IPS-18a (cell line): ENCODE measurements around the gene SALL2.
"Not testable (repeated sequence)": the region's sequence is repeated elsewhere in the genome, so short reads cannot be mapped to it uniquely, and the experiment has no call there.

Experiments used
- H3K27ac ChIP-seq: one replicate; pipeline ENCODE4 v1.5.1; 2013; ENCODE audit warnings: low read length
- H3K27me3 ChIP-seq: one replicate; pipeline ENCODE4 v1.6.1; 2013; ENCODE audit warnings: mild to moderate bottlenecking, low read length; ENCODE audit not compliant: control insufficient read depth, insufficient read depth
- H3K36me3 ChIP-seq: one replicate; pipeline ENCODE4 v1.6.1; 2013; ENCODE audit warnings: low read depth, low read length; ENCODE audit not compliant: control insufficient read depth
- H3K4me1 ChIP-seq: one replicate; pipeline ENCODE4 v1.6.1; 2013; ENCODE audit warnings: low read depth, low read length; ENCODE audit not compliant: control insufficient read depth
- H3K4me3 ChIP-seq: one replicate; pipeline ENCODE4 v1.5.1; 2013; ENCODE audit warnings: low read length
- H3K9ac ChIP-seq: one replicate; pipeline ENCODE4 v1.6.1; 2013; ENCODE audit warnings: mild to moderate bottlenecking, low read length, moderate library complexity
- H3K9me3 ChIP-seq: one replicate; pipeline ENCODE4 v1.6.1; 2013; ENCODE audit warnings: low read depth, low read length; ENCODE audit not compliant: control insufficient read depth

Gene SALL2

DNA sequence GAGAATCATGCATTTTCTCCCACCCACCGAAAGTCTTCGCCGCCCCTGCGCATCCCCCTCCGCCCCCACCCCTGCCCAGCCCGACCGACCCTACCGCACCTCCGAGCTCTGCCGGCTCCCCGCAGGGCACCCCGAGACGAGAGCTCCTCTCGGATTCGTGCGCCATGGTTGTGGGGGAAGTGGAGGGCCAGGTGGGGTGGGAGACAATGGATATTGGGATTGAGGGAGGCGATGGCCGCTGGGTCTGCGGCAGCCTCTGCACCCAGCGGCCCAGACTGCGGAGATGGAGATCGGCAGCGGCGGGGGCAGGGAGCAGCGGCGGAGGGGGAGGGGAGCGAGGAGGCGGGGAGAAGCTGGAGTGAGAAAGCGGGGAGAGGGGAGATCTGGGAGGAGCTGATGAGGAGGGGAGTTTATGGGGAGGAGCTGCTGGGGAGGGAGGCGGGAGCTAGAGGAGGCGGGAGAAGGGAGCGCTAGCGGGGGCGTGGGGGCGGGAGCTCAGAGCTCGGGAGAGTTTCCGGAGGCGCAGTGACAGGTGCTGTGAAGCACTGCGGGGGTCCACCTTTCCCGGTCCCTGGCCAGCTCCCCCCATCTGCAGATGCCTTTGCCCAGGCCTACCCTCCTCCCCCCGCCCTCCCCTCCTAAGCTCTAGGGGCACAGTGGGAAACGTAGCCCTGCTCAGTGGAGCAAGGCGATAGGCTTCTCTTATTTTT is at the start of gene SALL2:
Gene SALL2 (minus strand): TSS at position 385 of the 710 bp plus-strand sequence. CDS start 219 bp downstream, at position 166.
- H3K36me3 ChIP-seq, result peaks cover 43% of the 10 kb centered on the region
- H3K27ac ChIP-seq, result peak within 1 kb of the TSS; percentile 95
- H3K9ac ChIP-seq, result peak within 1 kb of the TSS; percentile 74
- no peaks in the 10 kb centered on the region for H3K9me3 ChIP-seq
- no peaks in the 10 kb centered on the region for H3K27me3 ChIP-seq
- H3K4me1 ChIP-seq, result peaks cover 68% of the 10 kb centered on the region
- H3K4me3 ChIP-seq, result peak within 1 kb of the TSS; percentile 77

DNA sequence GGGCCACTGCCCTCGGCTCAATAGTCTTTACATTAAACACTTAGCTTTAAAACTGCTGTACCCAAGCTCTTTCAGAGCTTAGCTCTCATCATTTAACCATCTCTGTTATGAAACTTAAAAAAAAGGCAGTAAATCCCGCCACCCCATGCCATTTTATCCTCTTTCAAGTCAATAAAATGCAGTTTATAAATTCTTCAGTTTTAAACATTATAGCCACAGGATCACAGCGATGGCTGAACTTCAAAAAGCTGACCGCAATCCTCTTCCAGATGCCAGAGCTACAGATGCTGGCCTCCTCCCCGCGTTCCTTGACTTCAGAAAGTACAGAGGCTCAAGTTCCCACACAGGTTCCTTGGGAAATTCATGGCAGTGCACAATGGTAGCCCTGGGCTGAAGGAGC is 49.5 kb upstream of the SALL2 start:
- Histone ChIP-seq H3K36me3 (no peaks in the 10 kb centered on the region), H3K27me3 (no peaks in the 10 kb centered on the region), H3K9me3 (no peaks in the 10 kb centered on the region), H3K4me3 (no peak overlapping the region), H3K9ac (no peak overlapping the region), H3K27ac (no peak overlapping the region), H3K4me1 (no peaks in the 10 kb centered on the region)

DNA sequence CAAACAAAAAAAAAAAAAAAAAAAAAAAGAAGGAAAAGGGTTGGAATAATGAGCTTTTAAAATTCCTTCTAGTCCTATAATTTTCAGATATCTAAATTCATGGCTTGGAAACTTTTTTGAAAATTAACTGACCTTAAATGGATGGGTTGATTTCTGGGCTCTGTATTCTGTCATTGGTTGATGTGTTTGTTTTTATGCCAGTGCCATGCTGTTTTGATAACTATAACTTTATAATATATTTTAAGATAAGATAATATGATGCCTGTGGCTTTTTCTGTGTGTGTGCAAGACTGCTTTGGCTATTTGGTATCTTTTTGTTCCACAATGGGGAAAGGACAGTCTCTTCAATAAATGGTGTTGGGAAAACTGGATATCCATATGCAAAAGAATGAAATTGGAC is 46.5 kb upstream of the SALL2 start:
- Histone ChIP-seq H3K27me3 (no peaks in the 10 kb centered on the region), H3K27ac (no peak overlapping the region), H3K4me1 (no peaks in the 10 kb centered on the region), H3K9ac (no peak overlapping the region), H3K9me3 (no peaks in the 10 kb centered on the region), H3K36me3 (no peaks in the 10 kb centered on the region), H3K4me3 (no peak overlapping the region)

DNA sequence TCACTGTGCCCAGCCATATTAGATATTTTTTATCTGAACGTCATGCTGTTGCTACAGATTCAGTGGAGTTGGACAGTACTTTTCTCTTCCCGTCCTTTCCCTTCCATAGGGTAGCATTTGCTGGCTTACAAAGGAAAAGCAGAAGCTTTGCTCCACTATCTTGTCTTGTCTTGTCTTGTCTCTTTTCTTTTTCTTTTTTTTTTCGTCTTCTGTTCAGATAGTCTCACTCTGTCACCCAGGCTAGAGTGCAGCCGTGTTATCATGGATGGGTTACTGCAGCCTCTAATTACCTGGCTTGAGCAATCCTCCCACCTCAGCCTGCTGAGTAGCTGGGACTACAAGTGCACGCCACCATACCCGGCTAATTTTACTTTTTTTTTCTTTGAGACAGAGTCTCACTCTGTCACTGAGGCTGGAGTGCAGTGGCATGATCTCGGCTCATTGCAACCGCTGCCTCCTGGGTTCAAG is 32.6 kb upstream of the SALL2 start:
- H3K27ac ChIP-seq, result no peak overlapping the region
- no peak overlapping the region for H3K4me3 ChIP-seq
- H3K36me3 ChIP-seq, result no peaks in the 10 kb centered on the region
- H3K27me3 ChIP-seq, result no peaks in the 10 kb centered on the region
- no peak overlapping the region for H3K9ac ChIP-seq
- H3K4me1 ChIP-seq, result peaks cover 16% of the 10 kb centered on the region
- no peaks in the 10 kb centered on the region for H3K9me3 ChIP-seq

DNA sequence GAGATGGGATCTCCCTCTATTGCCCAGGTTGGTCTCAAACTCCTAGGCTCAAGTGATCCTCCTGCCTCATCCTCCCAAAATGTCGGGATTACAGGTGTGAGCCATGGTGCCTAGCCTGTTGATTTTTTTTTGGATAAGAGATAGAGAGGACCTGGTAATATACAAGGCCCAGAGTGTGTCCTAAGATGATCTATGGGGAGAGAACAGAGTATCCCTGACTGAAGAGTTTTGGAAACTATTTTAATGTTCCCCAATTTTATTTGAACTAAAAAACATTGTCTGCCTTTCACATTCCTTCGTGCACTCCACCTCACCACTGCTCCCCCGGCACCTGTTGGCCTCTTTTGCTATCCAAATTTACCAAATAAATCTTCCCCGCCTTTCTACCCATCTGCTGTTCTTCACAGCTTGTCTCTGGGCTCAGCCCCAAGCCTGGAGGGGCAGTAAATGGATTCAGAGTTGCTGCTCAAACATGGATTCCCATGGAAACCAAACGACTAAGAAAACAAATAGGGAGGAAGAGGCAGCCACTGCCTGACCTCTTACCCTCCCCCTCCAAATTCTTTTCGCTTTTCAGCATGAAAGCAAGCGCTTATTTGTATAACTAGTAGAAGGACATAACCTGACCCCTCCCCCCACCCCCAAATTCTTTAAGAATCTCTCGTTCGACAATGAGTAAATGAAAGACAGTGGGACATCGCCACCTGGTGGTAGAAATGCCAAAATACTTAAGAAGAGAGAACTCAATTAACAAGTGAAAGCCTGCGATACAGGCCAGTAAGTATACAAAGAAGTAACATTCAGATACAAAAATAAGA is 31.1 kb upstream of the SALL2 start:
- H3K27ac ChIP-seq, result peak overlapping the region; percentile 94
- peak overlapping the region; percentile 39 for H3K4me3 ChIP-seq
- H3K36me3 ChIP-seq, result no peaks in the 10 kb centered on the region
- no peaks in the 10 kb centered on the region for H3K9me3 ChIP-seq
- peaks cover 26% of the 10 kb centered on the region for H3K4me1 ChIP-seq
- no peaks in the 10 kb centered on the region for H3K27me3 ChIP-seq
- peak overlapping the region; percentile 82 for H3K9ac ChIP-seq

DNA sequence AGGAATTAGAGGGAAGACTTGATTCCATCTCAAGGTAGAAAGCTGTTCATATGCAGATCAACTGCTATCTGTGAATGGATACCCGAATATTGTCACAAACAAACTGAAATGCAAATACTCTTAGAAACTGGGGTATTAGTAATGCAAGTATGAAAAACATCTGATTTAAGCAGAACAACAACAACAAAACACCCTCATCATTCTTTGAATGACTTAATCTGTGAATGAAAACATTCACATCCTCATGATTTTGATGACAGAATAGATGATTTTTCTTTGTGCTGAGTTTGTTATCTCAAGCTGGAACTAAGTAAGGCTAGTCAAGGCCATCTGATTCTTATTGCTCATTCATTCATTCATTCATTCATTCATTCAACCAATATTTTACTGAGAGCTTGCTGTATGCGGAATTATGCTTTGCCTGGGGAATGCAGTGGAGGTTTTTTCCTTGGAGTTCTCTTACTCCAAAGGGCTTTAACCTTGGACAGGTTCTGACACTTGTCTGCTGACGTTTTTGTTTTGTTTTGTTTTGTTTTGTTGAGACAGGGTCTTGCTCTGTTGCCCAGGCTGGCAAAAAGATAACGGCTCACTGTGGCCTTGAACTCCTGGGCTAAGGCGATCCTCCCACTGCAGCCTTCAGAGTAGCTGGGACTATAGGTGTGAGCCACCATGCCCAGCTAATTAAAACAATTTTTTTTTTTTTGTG is 30.4 kb upstream of the SALL2 start:
- no peaks in the 10 kb centered on the region for H3K27me3 ChIP-seq
- H3K9me3 ChIP-seq, result no peaks in the 10 kb centered on the region
- H3K36me3 ChIP-seq, result no peaks in the 10 kb centered on the region
- H3K27ac ChIP-seq, result peak overlapping the region; percentile 94
- peak overlapping the region; percentile 82 for H3K9ac ChIP-seq
- H3K4me3 ChIP-seq, result peak overlapping the region; percentile 10
- peaks cover 26% of the 10 kb centered on the region for H3K4me1 ChIP-seq

DNA sequence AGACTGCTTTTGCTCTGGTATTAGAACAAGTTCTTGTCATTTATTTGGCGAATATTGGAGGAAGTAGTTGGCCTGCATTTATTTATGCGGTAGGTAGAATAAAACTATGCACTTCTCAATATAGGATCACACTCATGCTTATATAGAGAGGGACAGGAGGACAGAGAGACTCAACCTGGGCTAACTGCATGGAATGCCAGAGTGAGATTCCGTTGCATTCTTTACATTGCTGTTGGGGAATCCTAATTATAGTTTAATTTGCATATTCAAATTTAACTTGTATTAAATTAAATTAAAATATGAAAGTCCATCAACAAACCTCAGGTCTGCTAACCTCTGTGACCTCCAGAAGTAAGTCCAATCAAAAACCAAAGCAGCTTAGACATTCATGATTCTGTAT is 27.1 kb upstream of the SALL2 start:
- Histone ChIP-seq H3K9me3 (no peaks in the 10 kb centered on the region), H3K9ac (no peak overlapping the region), H3K27ac (peak overlapping the region; percentile 53), H3K4me3 (no peak overlapping the region), H3K4me1 (peaks cover 26% of the 10 kb centered on the region), H3K36me3 (no peaks in the 10 kb centered on the region), H3K27me3 (no peaks in the 10 kb centered on the region)

DNA sequence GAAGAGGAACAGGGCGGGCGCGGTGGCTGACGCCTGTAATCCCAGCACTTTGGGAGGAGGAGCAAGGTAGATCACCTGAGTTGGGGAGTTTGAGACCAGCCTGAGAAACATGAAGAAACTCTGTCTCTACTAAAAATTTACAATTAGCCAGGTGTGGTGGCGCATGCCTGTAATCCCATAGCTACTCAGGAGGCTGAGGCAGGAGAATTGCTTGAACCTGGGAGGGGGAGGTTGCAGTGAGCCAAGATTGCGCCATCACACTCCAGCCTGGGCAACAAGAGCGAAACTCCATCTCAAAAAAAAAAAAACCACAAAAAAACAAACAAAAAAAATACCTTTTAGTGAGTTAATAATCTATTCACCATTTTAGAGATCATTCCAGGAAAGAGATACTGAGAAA is 18.4 kb upstream of the SALL2 start:
- peaks cover 24% of the 10 kb centered on the region for H3K4me1 ChIP-seq
- H3K27me3 ChIP-seq, H3K9ac ChIP-seq, H3K36me3 ChIP-seq, H3K4me3 ChIP-seq, H3K27ac ChIP-seq, H3K9me3 ChIP-seq: not testable (repeated sequence)

DNA sequence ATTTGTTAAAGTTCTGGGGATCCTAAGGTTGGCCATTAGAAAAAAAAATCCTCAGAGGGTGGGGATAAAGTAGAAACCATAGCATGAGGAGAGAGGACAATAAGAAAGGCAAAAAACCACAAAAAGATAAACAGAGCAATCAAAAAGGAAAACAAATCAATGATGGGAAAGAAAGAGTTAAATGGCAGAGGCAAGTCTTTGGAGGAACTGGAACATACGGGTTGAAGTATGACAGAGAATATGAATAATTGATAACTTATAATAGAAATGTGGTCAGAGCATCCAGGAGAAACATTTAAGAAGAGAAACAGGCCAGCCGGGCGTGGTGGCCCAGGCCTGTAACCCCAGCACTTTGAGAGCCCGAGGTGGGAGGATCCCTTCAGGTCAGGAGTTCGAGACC is 17.8 kb upstream of the SALL2 start:
- H3K4me3 ChIP-seq, result peak overlapping the region; percentile 52
- peak overlapping the region; percentile 55 for H3K9ac ChIP-seq
- peaks cover 30% of the 10 kb centered on the region for H3K4me1 ChIP-seq
- no peaks in the 10 kb centered on the region for H3K9me3 ChIP-seq
- no peaks in the 10 kb centered on the region for H3K36me3 ChIP-seq
- no peaks in the 10 kb centered on the region for H3K27me3 ChIP-seq
- peak overlapping the region; percentile 86 for H3K27ac ChIP-seq

DNA sequence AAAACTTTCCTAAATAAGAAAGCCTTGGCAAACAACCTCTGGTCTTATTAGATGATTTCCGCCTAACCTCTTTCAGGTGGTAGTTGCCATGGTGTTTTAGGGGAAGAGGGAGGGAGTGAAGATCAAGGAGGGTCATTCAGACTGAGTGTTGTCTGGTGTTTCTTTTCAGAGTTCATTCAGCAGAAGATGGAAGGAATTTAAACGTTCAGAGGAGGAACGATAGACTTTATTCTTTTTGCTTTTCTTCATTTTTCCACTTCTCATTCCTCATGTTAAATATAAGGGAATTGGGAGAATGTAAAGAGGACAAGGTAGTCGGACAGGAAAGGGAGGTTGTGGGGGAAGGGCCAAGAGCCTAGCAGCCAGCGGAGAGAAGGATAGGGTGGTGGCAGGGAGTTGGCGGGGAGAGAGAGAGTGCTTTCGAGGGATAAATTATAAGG is 17.4 kb upstream of the SALL2 start:
- H3K27ac ChIP-seq, result peak overlapping the region; percentile 86
- peak overlapping the region; percentile 52 for H3K4me3 ChIP-seq
- H3K9me3 ChIP-seq, result no peaks in the 10 kb centered on the region
- no peaks in the 10 kb centered on the region for H3K36me3 ChIP-seq
- H3K4me1 ChIP-seq, result peaks cover 34% of the 10 kb centered on the region
- no peaks in the 10 kb centered on the region for H3K27me3 ChIP-seq
- H3K9ac ChIP-seq, result peak overlapping the region; percentile 55

DNA sequence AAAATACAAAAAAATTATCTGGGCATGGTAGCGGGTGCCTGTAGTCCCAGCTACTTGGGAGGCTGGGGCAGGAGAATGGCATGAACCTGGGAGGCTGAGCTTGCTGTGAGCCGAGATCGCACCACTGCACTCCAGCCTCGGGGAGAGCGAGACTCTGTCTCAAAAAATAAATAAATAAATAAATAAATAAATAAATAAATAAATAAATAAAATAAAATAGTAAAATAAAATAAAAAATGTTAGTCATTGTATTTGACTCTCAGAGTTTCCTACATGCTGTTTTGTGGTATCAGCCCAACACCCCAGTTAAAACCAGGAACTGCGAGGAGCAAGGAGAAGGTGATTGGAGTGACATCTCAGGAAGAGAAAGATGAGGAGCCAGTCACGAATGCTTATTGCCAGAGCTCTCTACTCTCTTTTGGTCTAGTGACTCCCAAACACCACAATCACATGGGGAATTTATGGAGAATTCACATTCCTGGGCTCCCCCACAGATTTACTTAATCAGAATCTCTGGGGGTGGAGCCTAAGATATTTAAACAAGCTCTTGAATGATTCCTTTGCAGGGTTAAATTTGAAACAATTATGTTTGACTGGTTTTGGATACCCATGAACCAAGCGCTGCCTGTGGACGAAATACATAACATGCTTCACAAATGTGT is 15.4 kb upstream of the SALL2 start:
- Histone ChIP-seq H3K9ac (no peak overlapping the region), H3K4me3 (no peak overlapping the region), H3K9me3 (no peaks in the 10 kb centered on the region), H3K4me1 (peaks cover 43% of the 10 kb centered on the region), H3K27me3 (no peaks in the 10 kb centered on the region), H3K27ac (peak overlapping the region; percentile 2), H3K36me3 (no peaks in the 10 kb centered on the region)
